Activated effector memory CD4-positive, alpha-beta T cell treated with Interleukin-2 at 50 U/mL for 16 hours (primary cell): ENCODE measurements around the gene C15orf40.
"Not testable (repeated sequence)": the region's sequence is repeated elsewhere in the genome, so short reads cannot be mapped to it uniquely, and the experiment has no call there.

ENCODE experiments used
- DNase-seq: peaks from one replicate; pipeline ENCODE4 v3.0.0-alpha.2; 2020

C15orf40 gene

DNA sequence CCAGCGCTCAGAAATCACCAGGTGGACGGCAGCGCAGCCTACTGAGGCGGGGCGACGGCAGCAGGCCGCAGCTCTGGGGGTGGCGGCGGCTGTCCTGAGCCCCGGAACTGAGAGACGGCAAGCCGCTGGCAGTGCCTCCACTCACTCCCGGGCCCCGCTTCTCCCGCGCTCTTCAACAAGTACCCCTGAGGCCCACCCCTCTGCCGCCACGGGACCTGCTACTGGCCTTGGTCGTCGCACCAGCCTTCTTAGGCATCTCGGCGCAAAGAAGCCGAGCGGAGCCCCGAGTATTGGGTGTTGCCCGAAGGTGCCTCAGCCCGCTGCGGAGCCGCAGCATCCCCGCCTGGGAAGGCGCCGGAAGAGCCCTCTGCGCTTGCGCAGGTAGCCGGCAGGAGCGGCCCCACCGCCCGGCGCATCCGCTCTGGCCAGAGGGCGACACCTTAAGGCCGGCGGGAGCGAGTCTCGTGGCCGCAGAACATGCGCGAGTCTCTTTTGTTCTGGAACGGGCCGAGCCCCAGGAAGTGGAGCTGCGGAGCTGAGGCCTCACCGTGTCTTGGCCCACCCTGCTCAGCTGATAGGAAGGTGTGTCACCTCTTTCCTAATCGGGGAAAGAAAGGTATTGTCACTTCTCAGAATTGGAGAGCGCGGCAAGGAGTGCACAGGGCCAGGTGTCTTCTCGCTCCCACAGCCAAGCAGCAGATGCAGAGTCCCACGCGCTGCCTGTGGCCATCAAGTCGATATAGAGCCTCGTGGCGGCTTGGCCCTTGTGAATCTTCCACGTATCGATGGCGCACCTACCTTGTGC lies at the start of gene C15orf40:
Gene C15orf40, minus strand, starts transcription at position 369 of the 805 bp plus-strand sequence. Its CDS starts 32 bp downstream, at position 337.
- peak; percentile 83 for DNase-seq

DNA sequence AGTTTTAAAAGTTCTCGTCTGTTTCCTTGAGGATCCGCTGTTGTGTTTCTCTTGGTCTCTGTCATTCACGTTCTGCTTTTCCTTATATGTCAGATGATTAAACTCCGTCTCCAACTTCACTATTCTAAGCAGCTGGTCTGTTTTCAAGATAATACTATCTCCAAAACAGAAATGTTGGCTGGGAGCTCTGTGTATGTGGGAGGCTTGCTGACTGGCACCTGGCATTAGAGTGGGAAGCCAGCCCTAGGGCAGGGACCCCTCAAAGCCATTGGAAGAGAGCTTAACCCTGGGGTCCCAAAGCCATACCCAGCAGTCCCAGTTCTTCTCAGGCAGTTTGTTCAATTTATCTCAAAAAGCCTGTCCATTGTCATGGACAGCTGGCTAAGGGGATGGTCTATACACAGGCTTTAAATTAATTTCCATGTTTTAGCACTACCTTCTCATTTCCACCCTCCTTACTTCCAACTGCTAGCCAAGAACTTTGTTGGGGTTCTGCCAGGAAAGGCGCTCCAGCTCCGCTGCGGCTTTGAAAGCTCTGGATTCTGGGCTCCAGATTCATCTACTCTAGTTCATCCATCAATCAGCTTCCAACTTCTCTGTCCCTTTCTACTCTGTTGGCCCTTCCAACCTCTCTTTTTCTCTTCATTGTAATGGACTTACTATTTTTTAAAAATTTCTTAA lies 46.4 kb upstream of the C15orf40 start:
- no peak for DNase-seq

DNA sequence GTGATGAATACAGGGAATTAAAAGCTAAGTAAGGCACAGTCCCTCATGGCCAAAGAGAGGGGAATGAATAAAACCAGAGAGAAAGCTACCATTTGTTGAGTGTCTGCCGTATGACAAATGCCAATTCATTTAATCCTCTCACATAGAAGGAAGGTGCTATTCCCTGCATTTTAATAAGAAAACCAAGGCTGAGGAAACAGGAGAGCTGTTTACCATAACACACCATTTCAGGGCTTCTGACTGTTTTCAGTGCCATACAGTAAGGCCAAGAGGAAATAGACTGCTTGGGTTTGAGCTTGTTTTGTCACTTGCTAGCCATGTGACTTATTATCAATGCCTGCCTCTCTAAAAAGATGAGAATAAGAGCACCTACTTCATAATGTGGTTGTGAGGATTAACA lies 45.6 kb upstream of the C15orf40 start:
- DNase-seq, result no peak

DNA sequence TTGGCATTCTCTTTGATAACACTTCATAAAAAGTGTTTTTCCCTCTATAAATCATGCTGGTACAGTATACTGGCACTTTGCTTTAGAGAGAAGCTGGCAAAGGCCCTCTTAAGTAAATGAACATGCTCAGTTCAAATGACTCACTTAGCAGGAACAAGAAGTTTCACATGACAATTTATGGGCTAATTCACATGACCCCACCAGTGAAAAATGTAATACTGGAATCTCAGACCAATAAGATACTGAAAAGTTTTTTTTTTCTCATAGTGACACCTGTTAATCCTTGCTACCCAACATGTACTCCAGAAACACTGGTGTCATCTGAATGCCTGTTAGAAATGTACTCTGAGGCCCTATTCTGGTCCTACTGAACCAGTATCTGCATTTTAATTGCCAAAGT lies 41.7 kb upstream of the C15orf40 start:
- no peak for DNase-seq

DNA sequence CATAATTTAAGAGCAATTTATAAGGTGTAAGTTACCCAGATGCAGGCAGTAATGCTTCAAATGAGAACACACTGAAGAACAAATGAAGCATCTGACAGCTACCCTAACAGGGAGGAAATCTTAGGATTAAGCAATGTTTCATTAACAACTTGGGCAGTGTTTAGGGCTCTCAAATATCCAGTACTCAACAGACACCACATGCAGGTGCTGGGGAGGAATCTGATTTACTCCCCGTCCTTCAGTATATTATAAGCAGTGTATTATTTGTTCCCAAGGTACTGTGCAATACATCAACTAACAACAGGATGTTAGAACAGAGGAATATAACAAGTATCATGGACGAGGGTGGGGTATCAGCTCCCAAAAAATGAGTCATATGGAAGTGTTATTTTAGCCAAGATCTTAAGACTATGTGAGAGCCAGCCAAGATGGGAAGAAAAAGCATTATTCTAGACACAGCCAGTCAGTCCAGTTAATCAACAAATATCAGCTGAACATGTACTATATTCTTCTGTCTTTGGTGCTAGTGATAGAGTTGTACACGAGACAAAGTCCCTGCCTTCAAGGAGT lies 35.2 kb upstream of the C15orf40 start:
- DNase-seq, result no peak

DNA sequence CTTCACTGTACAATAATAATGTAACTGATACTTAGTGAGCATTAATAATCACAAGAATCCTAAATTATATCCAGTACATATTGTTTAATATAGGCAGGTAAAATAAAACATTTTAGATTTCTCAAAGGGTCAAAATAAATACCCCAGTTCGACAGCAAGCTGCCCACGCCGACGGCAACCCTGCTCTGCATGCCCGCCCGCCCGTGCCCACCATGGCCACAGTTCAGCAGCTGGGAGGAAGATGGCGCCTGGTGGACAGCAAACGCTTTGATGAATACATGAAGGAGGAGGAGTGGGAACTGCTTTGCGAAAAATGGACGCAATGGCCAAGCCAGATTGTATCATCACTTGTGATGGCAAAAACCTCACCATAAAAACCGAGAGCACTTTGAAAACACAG lies 32.7 kb upstream of the C15orf40 start:
- DNase-seq, result no peak

DNA sequence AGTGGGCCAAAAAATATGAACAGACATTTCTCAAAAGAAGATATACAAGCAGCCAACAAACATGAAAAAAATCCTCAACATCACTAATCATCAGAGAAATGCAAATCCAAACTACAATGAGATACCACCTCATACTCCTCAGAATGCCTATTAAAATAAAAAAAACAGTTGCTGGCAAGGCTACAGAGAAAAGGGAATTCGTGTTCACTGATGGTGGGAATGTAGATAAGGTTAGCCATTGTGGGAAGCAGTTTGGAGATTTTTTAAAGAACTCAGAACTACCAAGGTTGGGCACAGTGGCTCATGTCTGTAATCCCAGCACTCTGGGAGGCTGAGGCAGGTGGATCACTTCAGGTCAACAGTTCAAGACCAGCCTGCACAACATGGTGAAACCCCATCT lies 27.8 kb upstream of the C15orf40 start:
- DNase-seq, result no peak

DNA sequence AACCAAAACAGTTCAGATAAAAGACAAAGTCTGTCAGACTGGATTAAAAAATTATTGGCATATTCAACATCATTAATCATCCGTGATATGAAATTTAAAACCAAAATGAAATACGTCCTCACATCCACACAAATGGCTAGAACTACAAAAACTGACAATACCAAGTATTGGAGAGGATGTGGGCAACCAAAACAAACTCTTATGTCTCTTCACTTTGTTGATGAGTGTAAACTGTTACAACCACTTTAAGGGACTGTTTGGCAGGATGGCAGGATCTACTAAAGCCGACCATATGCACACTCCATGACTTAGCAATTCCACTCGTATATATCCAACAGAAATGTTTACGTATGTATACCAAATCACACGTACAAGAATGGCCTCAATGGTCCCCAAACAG lies 24.8 kb upstream of the C15orf40 start:
- DNase-seq, result no peak

DNA sequence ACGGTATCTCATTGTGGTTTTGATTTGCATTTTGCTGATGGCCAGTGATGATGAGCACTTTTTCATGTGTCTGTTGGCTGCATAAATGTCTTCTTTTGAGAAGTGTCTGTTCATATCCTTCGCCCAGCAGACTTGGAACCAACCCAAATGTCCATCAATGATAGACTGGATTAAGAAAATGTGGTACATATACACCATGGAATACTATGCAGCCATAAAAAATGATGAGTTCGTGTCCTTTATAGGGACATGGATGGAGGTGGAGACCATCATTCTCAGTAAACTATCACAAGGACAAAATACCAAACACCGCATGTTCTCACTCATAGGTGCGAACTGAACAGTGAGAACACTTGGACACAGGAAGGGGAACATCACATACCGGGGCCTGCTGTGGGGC lies 19.8 kb upstream of the C15orf40 start:
- not testable (repeated sequence) for DNase-seq

DNA sequence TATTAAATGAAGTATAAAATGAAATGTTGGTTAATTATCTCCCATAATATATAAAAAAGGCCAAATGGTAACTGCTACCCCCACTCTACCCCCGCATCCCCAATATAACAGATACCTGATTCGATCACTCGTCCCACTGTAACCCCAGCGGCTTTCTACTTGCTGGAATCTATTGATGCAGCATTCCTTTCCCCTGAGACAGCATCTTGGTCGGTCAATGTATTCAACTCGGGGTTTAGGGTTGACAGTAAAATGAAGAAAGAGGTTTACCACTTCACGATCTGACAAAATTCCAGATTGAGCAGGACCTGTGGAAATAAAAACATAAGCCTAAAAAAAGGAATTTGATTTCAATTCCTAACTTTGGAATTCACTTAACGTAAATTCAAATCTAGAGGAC lies 18.6 kb upstream of the C15orf40 start:
- DNase-seq, result no peak

DNA sequence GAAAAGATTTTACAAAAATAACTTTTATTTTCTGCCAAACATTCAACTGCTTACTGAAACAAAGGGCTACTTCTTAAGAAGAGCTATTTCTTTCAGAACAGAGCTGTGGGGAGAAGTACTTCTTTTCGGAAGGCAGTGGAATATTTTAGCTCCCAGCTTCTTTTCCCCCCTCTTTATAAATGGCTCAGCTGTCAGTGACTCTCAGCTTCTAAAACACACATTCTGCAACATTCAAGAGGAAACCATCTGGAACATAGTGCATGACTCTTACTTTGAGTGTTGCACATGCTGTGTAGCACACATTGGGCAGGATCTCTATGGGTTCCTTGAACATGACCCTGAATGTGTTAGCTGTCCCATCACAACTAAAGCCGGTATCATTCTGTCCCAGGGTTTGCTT lies 7.0 kb upstream of the C15orf40 start:
- no peak for DNase-seq

DNA sequence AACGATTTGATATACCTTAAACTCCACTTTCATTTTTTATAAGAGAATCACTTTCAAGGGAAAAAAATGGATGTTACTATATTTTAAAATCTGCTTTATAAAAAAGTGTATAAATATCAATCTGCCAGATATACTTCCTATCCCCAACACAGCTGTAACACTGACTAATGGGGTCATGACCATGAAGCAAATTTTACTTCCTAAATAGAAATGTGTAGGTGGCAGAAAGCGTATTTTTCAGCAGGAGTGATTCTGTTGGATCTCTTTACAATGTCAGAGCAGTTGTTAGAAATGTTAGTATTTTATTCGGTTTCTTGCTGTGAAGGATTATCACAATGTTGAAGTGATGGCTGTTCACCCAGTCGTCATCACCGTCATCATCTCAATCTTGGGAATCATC lies 5.5 kb upstream of the C15orf40 start:
- no peak for DNase-seq

DNA sequence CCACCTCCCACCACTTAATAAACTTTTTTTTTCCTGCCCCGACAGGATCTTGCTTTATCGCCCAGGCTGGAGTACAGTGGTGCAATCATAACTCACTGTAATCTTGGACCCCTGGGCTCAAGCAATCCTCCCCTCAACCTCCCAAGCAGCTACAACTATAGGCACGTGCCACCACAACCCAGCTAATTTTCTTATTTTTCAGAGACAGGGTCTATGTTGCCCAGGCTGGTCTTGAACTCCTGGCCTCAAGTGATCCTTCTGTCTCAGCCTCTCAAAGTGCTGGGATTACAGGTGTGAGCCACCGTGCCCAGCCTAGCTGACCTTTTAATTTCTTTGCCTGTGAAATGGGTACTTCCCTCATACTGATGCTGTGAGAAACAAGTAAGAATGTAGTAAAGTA lies 3.9 kb upstream of the C15orf40 start:
- DNase-seq, result no peak

DNA sequence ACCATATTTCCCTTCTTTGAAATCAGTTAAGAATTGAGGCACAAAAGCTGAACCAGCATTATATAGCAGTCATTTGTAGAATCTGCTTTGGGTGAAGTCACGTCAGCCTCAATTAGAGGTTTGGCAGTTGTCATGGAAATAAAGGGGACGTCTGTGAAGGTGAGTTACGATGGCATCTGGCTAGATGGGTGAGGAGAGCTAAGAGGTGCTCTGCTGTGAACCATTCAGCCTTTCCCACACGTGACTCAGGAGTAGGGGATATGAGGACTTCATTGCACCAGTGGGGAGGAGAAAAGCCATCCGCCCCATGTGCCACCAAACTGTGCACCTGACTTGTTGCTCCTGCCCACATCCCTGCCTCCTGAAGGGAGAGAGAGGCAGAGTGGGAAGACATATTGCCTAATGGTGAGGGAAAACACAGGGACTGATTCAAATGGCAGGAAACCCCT lies 2.8 kb upstream of the C15orf40 start:
- no peak for DNase-seq

DNA sequence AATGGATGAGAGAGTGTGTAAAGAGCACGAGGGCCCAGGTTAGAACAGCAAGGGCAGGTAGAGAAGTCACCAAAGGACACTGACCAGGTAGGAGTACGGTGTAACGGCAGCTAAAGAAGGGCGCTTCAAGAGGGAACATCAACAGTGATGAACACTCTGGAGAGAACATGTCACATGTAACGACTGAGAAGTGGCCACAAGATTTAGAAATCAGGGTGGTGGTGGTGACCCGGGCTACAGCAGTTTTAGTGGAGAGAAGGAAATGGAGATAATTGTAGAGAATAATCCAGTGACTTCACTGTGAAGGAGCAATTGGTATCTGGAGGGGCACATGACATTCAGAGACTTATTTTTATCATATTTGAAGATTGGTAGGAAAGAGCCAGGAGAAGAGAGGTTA lies 1.2 kb upstream of the C15orf40 start:
- no peak for DNase-seq

DNA sequence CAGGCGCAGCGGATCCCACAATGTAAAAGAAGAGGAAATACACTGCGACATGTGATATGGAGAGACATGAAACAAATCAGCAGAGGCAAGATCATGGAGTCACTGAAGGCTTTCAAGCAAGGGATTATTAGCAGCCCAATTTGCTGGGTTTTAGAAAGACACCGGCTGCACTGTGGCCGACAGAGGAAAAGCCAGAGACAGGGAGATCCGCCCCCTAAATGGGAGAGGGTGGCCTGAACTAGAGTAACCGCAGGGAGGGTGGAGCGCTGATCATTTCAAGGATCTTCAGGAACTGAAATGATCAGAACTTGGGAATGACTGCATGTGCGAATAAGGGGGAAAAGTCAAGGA lies 612 bp upstream of the C15orf40 start:
- no peak for DNase-seq

DNA sequence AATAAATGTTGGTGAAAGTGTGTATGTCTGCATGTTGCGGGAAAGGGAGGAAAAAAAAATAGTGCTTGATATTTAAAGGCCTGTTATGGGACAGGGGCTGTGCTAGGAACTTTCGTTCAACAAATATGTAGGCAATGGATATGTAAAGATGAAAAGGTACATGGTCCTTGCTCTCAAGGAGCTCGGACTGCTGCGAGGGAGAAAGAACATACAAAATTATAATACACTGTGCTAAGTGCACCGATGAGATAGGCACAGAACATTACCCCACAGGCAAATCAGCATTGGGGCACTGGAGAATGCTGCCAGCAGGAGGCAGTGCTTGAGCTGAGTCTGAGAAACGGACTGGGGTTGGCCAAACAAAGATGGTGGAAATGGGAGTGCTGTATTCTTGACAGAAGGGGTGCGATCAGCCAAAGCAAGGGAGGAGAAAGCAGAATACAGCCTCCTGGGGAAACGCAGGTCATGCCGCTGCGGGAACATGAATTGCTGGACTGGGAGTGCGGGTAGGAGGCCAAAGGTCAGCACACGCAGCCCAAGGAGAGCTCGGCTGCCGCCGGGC lies 649 bp downstream of the C15orf40 start:
- DNase-seq, result peak; percentile 63

DNA sequence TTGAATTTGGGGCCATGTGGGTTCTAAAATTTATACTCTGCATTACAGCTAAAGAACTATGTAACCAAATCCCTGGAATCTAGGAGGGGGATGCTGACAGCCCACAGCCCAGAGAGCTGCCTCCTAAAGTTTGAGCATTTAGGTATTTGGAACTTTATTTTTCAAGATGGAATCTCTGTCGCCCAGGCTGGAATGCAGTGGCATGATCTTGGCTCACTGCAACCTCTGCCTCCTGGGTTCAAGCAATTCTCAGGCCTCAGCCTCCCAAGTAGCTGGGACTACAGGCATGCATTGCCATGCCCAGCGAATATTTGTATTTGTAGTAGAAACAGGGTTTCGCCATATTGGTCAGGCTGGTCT lies 10.8 kb downstream of the C15orf40 start:
- not testable (repeated sequence) for DNase-seq

DNA sequence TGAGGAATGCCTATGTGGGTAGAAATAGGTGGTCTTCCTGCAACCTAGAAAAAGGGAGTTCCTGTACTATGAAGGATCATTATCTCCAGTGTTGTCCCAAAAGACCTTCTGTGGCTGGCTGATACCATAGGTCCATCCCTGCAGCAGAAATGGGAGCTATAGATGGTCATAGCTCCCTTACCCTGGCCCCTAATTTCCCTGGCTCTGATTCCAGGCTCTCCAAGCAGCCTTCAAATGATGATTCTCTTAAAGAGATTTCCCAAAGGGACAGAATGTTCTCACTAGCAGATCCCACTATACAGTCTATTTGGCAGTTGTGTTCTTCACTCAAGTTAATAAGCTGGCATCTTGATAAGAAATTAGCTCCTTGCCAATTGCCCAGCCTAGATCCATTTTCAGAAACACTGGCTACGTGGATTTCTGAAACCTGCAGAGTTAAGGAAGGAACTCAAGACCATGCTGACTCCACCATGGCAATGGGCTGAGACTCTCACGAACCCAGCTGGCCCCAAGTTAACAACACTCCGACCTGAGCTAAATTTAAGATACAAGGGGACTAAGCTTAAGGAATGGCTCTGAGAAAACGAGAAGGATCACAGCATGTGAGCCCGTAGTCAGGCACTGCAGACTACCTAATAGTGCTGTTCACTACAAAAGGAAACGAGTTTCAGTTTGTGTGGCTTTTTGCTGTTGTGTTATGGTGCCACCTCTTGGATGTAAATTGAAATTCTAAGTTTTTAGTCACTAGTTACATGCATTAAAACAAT lies 11.4 kb downstream of the C15orf40 start:
- DNase-seq, result no peak

DNA sequence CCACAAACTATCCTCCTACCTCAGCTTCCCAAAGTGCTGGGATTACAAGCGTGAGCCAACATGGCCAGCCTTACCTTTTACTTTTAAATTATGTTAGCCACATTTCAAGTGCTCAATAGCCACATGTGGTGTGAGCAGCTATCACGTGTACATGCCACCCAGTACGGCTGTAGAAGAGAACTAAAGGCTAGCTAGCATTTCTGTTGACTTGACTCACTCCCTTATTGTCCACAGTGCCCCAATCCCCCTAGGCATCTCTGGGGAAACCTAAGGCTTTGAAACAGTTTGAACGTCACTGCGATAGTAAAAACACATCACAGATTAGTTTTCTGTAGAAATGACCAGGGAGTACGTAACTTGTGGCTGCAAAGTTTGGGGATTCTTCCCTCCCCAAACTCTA lies 12.0 kb downstream of the C15orf40 start:
- DNase-seq, result no peak

DNA sequence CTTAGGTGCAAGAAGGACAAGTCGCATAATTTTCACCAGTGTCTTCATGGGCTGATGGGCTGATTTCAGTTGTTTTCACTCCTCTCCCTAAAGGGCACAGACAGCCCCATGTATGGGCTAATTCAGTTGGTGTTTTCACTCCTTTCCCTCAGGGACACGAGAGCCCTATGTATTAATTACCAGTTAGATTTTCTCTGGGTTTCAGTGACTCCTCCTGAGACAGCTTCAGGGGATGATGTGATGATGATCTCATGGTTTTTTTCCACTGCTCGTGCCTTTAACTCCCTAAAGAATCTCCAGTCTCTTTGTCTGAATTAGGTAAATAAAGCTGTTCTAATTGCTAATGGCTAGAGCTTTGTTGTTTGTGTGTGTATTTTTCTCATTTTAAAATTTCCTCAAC lies 15.5 kb downstream of the C15orf40 start:
- DNase-seq, result no peak

DNA sequence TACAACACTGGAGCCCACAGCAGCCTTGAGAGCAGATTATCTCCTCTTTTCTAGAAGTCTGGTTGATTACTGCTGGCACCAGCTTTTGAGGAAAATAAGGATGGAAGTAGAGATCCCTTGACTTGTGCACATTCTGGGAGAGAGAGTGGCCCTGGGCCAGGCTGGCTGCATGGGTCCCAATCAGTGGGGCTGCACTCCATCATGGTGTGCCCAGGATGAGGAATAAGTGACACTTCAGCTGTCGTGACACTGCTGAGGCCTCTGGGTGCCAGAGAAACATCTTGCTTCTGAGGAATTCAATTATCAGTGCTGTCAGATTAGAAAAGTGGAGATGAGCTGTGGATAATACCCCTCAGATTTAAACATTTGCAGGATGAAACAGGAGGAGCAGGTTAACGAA lies 16.4 kb downstream of the C15orf40 start:
- DNase-seq, result no peak

DNA sequence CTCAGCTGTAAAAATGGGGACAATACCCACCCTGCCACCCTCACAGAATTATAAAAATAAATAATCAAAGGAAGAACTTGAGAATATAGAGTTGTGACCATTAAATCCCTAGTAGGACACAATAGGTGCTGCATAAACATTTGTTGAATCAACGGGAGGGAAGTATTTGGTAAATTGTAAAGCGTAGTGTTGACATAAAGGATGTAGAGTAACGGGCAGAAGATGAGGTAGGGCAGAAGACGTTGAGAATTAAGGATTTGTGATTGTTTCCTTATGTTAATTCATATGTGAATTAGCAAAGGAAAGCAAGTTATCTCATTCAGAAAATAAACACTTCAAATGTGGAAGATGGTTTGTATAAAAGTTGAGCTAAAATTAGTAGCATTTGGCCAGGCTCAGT lies 18.3 kb downstream of the C15orf40 start:
- no peak for DNase-seq
